Measurements from ENCODE around the gene B2M.
"Not testable (repeated sequence)": the region's sequence is repeated elsewhere in the genome, so short reads cannot be mapped to it uniquely, and the experiment has no call there.

B2M gene

GRCh38 chr15:44715797-44716334 lies 4.5 kb downstream of the B2M start:
- no peak for DNase-seq (ENCODE audit: extremely low read depth, low read depth)
- TF ChIP-seq CTCF (IDR thresholded peaks at IDR 0.05; ENCODE audit: low read depth, low read length) = no peak

- DNase-seq (ENCODE audit: extremely low read depth, low read depth) = no peak
- no peak for TF ChIP-seq CTCF (IDR thresholded peaks at IDR 0.05; ENCODE audit: low read depth, low read length)
Measured at GRCh38 chr15:44716983-44717602, 5.8 kb downstream of the B2M start.

GRCh38 chr15:44718180-44718926 lies 7.0 kb downstream of the B2M start:
- DNase-seq (ENCODE audit: extremely low read depth, low read depth) = no peak
- TF ChIP-seq CTCF (IDR thresholded peaks at IDR 0.05; ENCODE audit: low read depth, low read length) = no peak

- TF ChIP-seq CTCF (IDR thresholded peaks at IDR 0.05; ENCODE audit: low read depth, low read length) = no peak
- DNase-seq (ENCODE audit: extremely low read depth, low read depth) = no peak
Measured at GRCh38 chr15:44718927-44719292, 7.6 kb downstream of the B2M start.

- no peak for TF ChIP-seq CTCF (IDR thresholded peaks at IDR 0.05; ENCODE audit: low read depth, low read length)
- no peak for DNase-seq (ENCODE audit: extremely low read depth, low read depth)
Measured at GRCh38 chr15:44719293-44719999, 8.1 kb downstream of the B2M start.

GRCh38 chr15:44720000-44720435 lies 8.7 kb downstream of the B2M start:
- DNase-seq (ENCODE audit: extremely low read depth, low read depth) = not testable (repeated sequence)

- no peak for TF ChIP-seq CTCF (IDR thresholded peaks at IDR 0.05; ENCODE audit: low read depth, low read length)
- no peak for DNase-seq (ENCODE audit: extremely low read depth, low read depth)
Measured at GRCh38 chr15:44720460-44721176, 9.3 kb downstream of the B2M start.
